ENCODE measurements around the gene FASTKD3. TPM values are rescaled to one million over a fixed set of nuclear protein-coding genes. Genes with fewer than 3 reads are reported as not detected.

FASTKD3 gene
- total and polyA plus RNA-seq, 2 of the 4 experiments (the other 2 are of a cell fraction), result 8.4 to 12.7 TPM

GRCh38 chr5:7855611-7856010, 13.2 kb downstream of the FASTKD3 start:
- BruUV-seq (replicated peaks), result no TSS peak
- H4K5ac ChIP-seq (ENCODE audit: low read depth, low read length), result no peak overlapping the region
- no peaks in the 10 kb centered on the region for H3K79me1 ChIP-seq (ENCODE audit: low read depth in 1 of 2, low read length in 2 of 2)
- no peak overlapping the region for H2BK120ac ChIP-seq (ENCODE audit: low read depth, low read length)
- peaks cover 2% of the 10 kb centered on the region; the same call in 1 of the 2 replicates for H3K9me3 ChIP-seq (ENCODE audit: control insufficient read depth, insufficient read depth, low read length)
- no peak overlapping the region for H2AFZ ChIP-seq (replicated peaks; ENCODE audit: low read length, poor library complexity)
- H3K23ac ChIP-seq (ENCODE audit: low read depth, low read length), result no peak overlapping the region
- peaks cover 8% of the 10 kb centered on the region for H3K36me3 ChIP-seq (ENCODE audit: control insufficient read depth, insufficient read depth, low read length)
- H2BK5ac ChIP-seq (ENCODE audit: low read depth, low read length, poor library complexity, severe bottlenecking), result no peak overlapping the region
- no peak overlapping the region for H3K9ac ChIP-seq (ENCODE audit: low read depth, low read length)
- in situ Hi-C loops (cut with MboI; ENCODE audit: low sequenced_read_pairs), result no loop called here
- H2AK9ac ChIP-seq (replicated peaks; ENCODE audit: low read depth, low read length, poor library complexity), result no peak overlapping the region
- H3K27me3 ChIP-seq (ENCODE audit: control insufficient read depth, insufficient read depth, low read length), result peaks cover 8% of the 10 kb centered on the region; the same call in 1 of the 2 replicates
- CTCF ChIA-PET, result interaction anchor here (0.7 kb wide), 1 partner anchor 184 kb away, joined by 3 read pairs; no protein-coding TSS in a partner anchor
- no peak overlapping the region for H4K8ac ChIP-seq (ENCODE audit: low read depth in 2 of 2, low read length in 2 of 2)
- H3K18ac ChIP-seq (ENCODE audit: low read depth, low read length), result no peak overlapping the region
- no peak overlapping the region for H3K4me3 ChIP-seq (ENCODE audit: insufficient read depth, low read depth, low read length)
- no peaks in the 10 kb centered on the region for H3K4me1 ChIP-seq (ENCODE audit: control insufficient read depth, insufficient read depth, low read length)
- no peak overlapping the region for H3K56ac ChIP-seq (ENCODE audit: extremely low read depth, insufficient read depth, low read length)
- dilution Hi-C loops (cut with HindIII; ENCODE audit: low sequenced_read_pairs, unreplicated experiment), result no loop called here
- no peak overlapping the region for H3K27ac ChIP-seq (ENCODE audit: insufficient read depth, low read length)
- intact Hi-C loops (cut with micrococcal nuclease), result no loop called here
- no peaks in the 10 kb centered on the region for H4K20me1 ChIP-seq (ENCODE audit: insufficient read depth, low read length)
- H2BK20ac ChIP-seq (ENCODE audit: low read depth, low read length), result no peak overlapping the region
- H2BK15ac ChIP-seq (ENCODE audit: low read depth, low read length), result no peak overlapping the region
- H3K9me1 ChIP-seq (ENCODE audit: insufficient read depth, low read length), result no peaks in the 10 kb centered on the region
- DNase-seq (no peak), ATAC-seq (ENCODE audit: low read depth) (no peak)
- WGBS, 2 experiments (ENCODE audit: extremely low coverage in 2 of 2, insufficient read length in 1 of 2), result 100% methylated on average over 1 of the region's 3 CpGs; no CpG with 5 or more reads in 1 of the 2 experiments
- TF ChIP-seq ELK1 (IDR thresholded peaks at IDR 0.05; ENCODE audit: borderline replicate concordance, low read depth, low read length), result no peak
- no peak for TF ChIP-seq RAD21 (IDR thresholded peaks at IDR 0.05; ENCODE audit: low read length)
- TF ChIP-seq POLR2A (IDR thresholded peaks at IDR 0.05; ENCODE audit: low read depth, low read length), result no peak
- H2AK5ac ChIP-seq (ENCODE audit: low read depth, low read length), result no peak overlapping the region
- no peak overlapping the region for H4K91ac ChIP-seq (ENCODE audit: insufficient read depth, low read depth, low read length)
- H3K4me2 ChIP-seq (ENCODE audit: low read depth, low read length), result no peak overlapping the region
- H3K4ac ChIP-seq (ENCODE audit: low read depth, low read length), result no peak overlapping the region
- H3K14ac ChIP-seq (replicated peaks; ENCODE audit: low read depth, low read length), result no peak overlapping the region
- POLR2A ChIA-PET (ENCODE audit: unreplicated experiment), result no interaction called here

Measured in IMR-90 (cell line).